Mucosa of rectum (tissue), 2 donors: Measurements from ENCODE around the gene ZDHHC8.

Source experiments
- H3K27ac ChIP-seq, 2 donors: one replicate each; pipeline ENCODE4 v1.7.0; 2013; ENCODE audit warnings: inconsistent platforms in 2 of 2, low read depth in 2 of 2, low read length in 2 of 2
- H3K27me3 ChIP-seq, 2 donors: one replicate each; pipeline ENCODE4 v1.7.0; 2013; ENCODE audit warnings: low read length in 2 of 2; ENCODE audit not compliant: control insufficient read depth in 2 of 2, insufficient read depth in 2 of 2
- H3K36me3 ChIP-seq, 2 donors: one replicate each; pipeline ENCODE4 v1.7.0; 2013; ENCODE audit warnings: low read length in 2 of 2; ENCODE audit not compliant: control insufficient read depth in 2 of 2, insufficient read depth in 2 of 2
- H3K4me1 ChIP-seq, 2 donors: one replicate each; pipeline ENCODE4 v1.7.0; 2013; ENCODE audit warnings: low read length in 2 of 2, mild to moderate bottlenecking in 1 of 2; ENCODE audit not compliant: control insufficient read depth in 2 of 2, insufficient read depth in 2 of 2
- H3K4me3 ChIP-seq, 2 donors: one replicate each; pipeline ENCODE4 v1.7.0; 2013; ENCODE audit warnings: low read length in 2 of 2
- H3K9ac ChIP-seq, 2 donors: one replicate each; pipeline ENCODE4 v1.7.0; 2013; ENCODE audit warnings: low read length in 2 of 2, low read depth in 1 of 2, mild to moderate bottlenecking in 1 of 2
- H3K9me3 ChIP-seq, 2 donors: one replicate each; pipeline ENCODE4 v1.7.0; 2013; ENCODE audit warnings: low read length in 2 of 2; ENCODE audit not compliant: control insufficient read depth in 2 of 2
- donor health status: healthy.
- donor health status: Normal muscosa, but diverticular disease.

ZDHHC8 gene

GRCh38 chr22:20089226-20089976 is 42.2 kb upstream of the ZDHHC8 start:
- H3K9ac ChIP-seq, result no peak overlapping the region
- H3K36me3 ChIP-seq, result peaks cover 81 to 88% of the 10 kb centered on the region in 2 donors
- H3K27me3 ChIP-seq, result no peaks in the 10 kb centered on the region
- H3K4me3 ChIP-seq, result no peak overlapping the region
- H3K9me3 ChIP-seq, result no peaks in the 10 kb centered on the region
- peaks cover 0 to 3% of the 10 kb centered on the region in 2 donors for H3K4me1 ChIP-seq
- H3K27ac ChIP-seq, result no peak overlapping the region

- no peak overlapping the region for H3K4me3 ChIP-seq
- no peak overlapping the region for H3K27ac ChIP-seq
- H3K9me3 ChIP-seq, result no peaks in the 10 kb centered on the region
- H3K4me1 ChIP-seq, result no peaks in the 10 kb centered on the region
- peaks cover 86 to 95% of the 10 kb centered on the region in 2 donors for H3K36me3 ChIP-seq
- no peaks in the 10 kb centered on the region for H3K27me3 ChIP-seq
- H3K9ac ChIP-seq, result no peak overlapping the region
Observed at GRCh38 chr22:20089977-20090729, 41.5 kb upstream of the ZDHHC8 start.

- Histone ChIP-seq H3K27me3 (no peaks in the 10 kb centered on the region), H3K4me3 (no peak overlapping the region), H3K4me1 (no peaks in the 10 kb centered on the region), H3K36me3 (peaks cover 90 to 97% of the 10 kb centered on the region in 2 donors), H3K27ac (no peak overlapping the region), H3K9me3 (no peaks in the 10 kb centered on the region), H3K9ac (no peak overlapping the region)
Observed at GRCh38 chr22:20090730-20091240, 40.8 kb upstream of the ZDHHC8 start.

- H3K4me1 ChIP-seq, result no peaks in the 10 kb centered on the region
- no peak overlapping the region for H3K4me3 ChIP-seq
- no peaks in the 10 kb centered on the region for H3K9me3 ChIP-seq
- H3K27ac ChIP-seq, result no peak overlapping the region
- H3K27me3 ChIP-seq, result no peaks in the 10 kb centered on the region
- peaks cover 89 to 96% of the 10 kb centered on the region in 2 donors for H3K36me3 ChIP-seq
- no peak overlapping the region for H3K9ac ChIP-seq
Observed at GRCh38 chr22:20091690-20092476, 39.7 kb upstream of the ZDHHC8 start.

- no peaks in the 10 kb centered on the region for H3K9me3 ChIP-seq
- no peaks in the 10 kb centered on the region for H3K4me1 ChIP-seq
- H3K27ac ChIP-seq, result no peak overlapping the region
- no peaks in the 10 kb centered on the region for H3K27me3 ChIP-seq
- H3K9ac ChIP-seq, result no peak overlapping the region
- peaks cover 89 to 95% of the 10 kb centered on the region in 2 donors for H3K36me3 ChIP-seq
- no peak overlapping the region for H3K4me3 ChIP-seq
Observed at GRCh38 chr22:20092477-20092854, 39.1 kb upstream of the ZDHHC8 start.

GRCh38 chr22:20093418-20094196 is 38.0 kb upstream of the ZDHHC8 start:
- H3K27ac ChIP-seq, result no peak overlapping the region
- peaks cover 88 to 91% of the 10 kb centered on the region in 2 donors for H3K36me3 ChIP-seq
- no peaks in the 10 kb centered on the region for H3K9me3 ChIP-seq
- H3K27me3 ChIP-seq, result no peaks in the 10 kb centered on the region
- no peaks in the 10 kb centered on the region for H3K4me1 ChIP-seq
- no peak overlapping the region for H3K4me3 ChIP-seq
- no peak overlapping the region for H3K9ac ChIP-seq

- H3K27ac ChIP-seq, result no peak overlapping the region
- H3K4me3 ChIP-seq, result no peak overlapping the region
- no peaks in the 10 kb centered on the region for H3K4me1 ChIP-seq
- H3K9me3 ChIP-seq, result no peaks in the 10 kb centered on the region
- H3K27me3 ChIP-seq, result no peaks in the 10 kb centered on the region
- no peak overlapping the region for H3K9ac ChIP-seq
- H3K36me3 ChIP-seq, result peaks cover 88 to 91% of the 10 kb centered on the region in 2 donors
Observed at GRCh38 chr22:20094197-20094807, 37.3 kb upstream of the ZDHHC8 start.

- no peaks in the 10 kb centered on the region for H3K4me1 ChIP-seq
- H3K4me3 ChIP-seq, result no peak overlapping the region
- no peak overlapping the region for H3K27ac ChIP-seq
- no peaks in the 10 kb centered on the region for H3K9me3 ChIP-seq
- H3K27me3 ChIP-seq, result no peaks in the 10 kb centered on the region
- no peak overlapping the region for H3K9ac ChIP-seq
- peaks cover 80 to 90% of the 10 kb centered on the region in 2 donors for H3K36me3 ChIP-seq
Observed at GRCh38 chr22:20095521-20095920, 36.1 kb upstream of the ZDHHC8 start.
